ENCODE measurements around the gene TACC2.

DNA sequence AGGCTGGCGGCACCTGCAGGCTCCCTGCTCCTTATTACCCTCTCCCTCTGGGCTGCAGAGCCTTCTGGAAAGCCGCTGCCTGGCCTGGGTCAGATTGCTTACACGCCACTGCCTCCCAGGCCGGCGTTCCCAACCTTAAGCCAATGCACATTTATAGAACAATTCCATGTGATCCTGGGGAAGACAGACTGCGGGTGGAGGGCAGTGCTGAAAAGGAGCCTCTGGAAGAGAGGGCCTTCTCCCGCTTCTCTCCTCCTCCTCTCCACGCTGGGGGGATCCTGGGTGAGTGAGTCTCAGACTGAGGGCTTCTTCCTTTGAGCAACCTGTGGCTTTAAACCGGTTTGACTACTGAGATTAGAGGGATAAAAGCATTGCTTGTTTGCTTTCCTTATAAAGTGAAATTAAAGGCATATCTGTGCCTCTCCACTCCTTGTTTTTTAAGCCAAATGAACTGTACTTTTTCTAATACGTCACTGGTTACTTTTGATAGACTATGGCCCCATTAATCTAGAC lies 5.5 kb downstream of the TACC2 start:
- TF ChIP-seq, protein P1, sequence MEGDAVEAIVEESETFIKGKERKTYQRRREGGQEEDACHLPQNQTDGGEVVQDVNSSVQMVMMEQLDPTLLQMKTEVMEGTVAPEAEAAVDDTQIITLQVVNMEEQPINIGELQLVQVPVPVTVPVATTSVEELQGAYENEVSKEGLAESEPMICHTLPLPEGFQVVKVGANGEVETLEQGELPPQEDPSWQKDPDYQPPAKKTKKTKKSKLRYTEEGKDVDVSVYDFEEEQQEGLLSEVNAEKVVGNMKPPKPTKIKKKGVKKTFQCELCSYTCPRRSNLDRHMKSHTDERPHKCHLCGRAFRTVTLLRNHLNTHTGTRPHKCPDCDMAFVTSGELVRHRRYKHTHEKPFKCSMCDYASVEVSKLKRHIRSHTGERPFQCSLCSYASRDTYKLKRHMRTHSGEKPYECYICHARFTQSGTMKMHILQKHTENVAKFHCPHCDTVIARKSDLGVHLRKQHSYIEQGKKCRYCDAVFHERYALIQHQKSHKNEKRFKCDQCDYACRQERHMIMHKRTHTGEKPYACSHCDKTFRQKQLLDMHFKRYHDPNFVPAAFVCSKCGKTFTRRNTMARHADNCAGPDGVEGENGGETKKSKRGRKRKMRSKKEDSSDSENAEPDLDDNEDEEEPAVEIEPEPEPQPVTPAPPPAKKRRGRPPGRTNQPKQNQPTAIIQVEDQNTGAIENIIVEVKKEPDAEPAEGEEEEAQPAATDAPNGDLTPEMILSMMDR (IDR thresholded peaks at IDR 0.05), result peak in 2 of 6 experiments; percentile 4 to 11
- TF ChIP-seq POLR2A (IDR thresholded peaks at IDR 0.05), result peak in 1 of 2 donors; percentile 61

All from thyroid gland (tissue), 4 donors.